Skeletal muscle satellite cell (primary cell): ENCODE measurements around the gene RAB26.

Experiments used
- H3K27me3 ChIP-seq: 2 replicates; pipeline ENCODE4 v1.7.0; 2013; ENCODE audit warnings: low read length; ENCODE audit not compliant: control insufficient read depth, insufficient read depth
- H3K36me3 ChIP-seq: 2 replicates; pipeline ENCODE4 v1.7.0; 2013; ENCODE audit warnings: mild to moderate bottlenecking, control low read depth, low read length; ENCODE audit not compliant: insufficient read depth
- H3K4me1 ChIP-seq: 2 replicates; pipeline ENCODE4 v1.7.0; 2013; ENCODE audit warnings: low read length; ENCODE audit not compliant: control insufficient read depth, insufficient read depth
- H3K4me2 ChIP-seq: 2 replicates; pipeline ENCODE4 v1.7.0; 2013; ENCODE audit warnings: mild to moderate bottlenecking, low read length
- H3K4me3 ChIP-seq: 2 replicates; pipeline ENCODE4 v1.7.0; 2013; ENCODE audit warnings: low read length
- H3K9ac ChIP-seq: 2 replicates; pipeline ENCODE4 v1.7.0; 2013; ENCODE audit warnings: mild to moderate bottlenecking, low read depth, low read length, moderate library complexity
- H3K9me3 ChIP-seq: replicated peaks from 2 replicates; pipeline ENCODE4 v1.7.0; 2013; ENCODE audit warnings: mild to moderate bottlenecking, control low read depth, low read length

Gene RAB26

GRCh38 chr16:2157480-2158261, 9.2 kb downstream of the RAB26 start:
- Histone ChIP-seq H3K27me3 (no peaks in the 10 kb centered on the region), H3K9me3 (no peaks in the 10 kb centered on the region), H3K4me2 (peak overlapping the region; percentile 86), H3K36me3 (peaks cover 29% of the 10 kb centered on the region), H3K4me1 (peaks cover 64% of the 10 kb centered on the region), H3K9ac (peak overlapping the region; percentile 84), H3K4me3 (peak overlapping the region; percentile 75)

DNA sequence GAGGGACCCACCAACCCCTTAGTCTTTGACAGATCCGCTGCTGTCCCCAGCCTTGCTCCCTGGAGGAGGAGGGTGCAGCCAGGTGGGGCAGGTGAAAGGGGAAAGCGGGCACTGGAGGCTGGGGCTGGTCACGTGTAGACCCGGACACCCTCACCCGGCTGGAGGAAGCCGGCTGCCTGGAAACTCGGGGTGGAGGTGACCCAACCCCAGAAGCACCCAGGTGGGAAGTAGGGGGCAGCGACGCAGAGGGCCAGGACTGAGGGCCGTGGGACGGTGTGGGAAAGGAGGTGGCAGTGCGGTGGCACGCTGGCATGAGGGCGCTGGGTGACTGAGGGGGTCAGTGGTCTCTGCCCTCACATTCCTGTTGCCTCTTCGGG, 9.8 kb downstream of the RAB26 start:
- peaks cover 23% of the 10 kb centered on the region for H3K36me3 ChIP-seq
- no peaks in the 10 kb centered on the region for H3K9me3 ChIP-seq
- peaks cover 63% of the 10 kb centered on the region for H3K4me1 ChIP-seq
- H3K4me2 ChIP-seq: peak overlapping the region; percentile 86
- peak overlapping the region; percentile 75 for H3K4me3 ChIP-seq
- no peaks in the 10 kb centered on the region for H3K27me3 ChIP-seq
- peak overlapping the region; percentile 84 for H3K9ac ChIP-seq

DNA sequence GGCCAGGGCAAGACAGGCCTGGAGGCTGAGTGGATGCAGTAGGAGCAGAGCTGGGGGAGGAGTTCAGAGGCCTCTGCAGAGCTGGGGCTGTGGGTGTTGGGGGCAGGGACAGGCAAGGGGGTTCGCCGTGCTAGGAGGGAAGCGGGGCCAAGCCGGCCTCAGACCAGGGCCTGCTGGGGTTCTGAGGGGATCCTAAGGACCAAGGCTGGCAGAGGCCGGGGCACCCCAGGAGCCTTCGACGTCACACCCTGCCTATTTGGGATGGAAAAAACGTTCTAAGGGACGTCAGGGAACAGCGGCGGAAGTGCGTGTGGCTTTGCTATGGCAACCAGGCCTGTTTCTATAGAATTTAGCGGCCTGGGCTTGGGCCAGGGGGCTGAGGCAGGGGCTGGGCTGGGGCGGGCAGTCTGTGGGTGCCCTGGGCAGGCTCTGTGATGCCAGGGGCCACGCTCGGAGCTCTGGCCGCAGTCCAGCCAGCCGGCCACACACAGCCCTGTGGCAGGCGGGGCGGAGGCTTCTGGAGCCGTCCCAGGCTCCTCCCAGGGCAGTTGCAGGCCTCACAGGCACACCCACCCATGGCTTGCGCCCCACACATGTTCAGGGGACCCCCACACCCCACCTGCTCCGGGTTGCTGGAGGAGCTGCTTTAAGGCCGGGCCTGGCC, 10.9 kb downstream of the RAB26 start:
- peaks cover 59% of the 10 kb centered on the region for H3K4me1 ChIP-seq
- H3K9me3 ChIP-seq: no peaks in the 10 kb centered on the region
- H3K36me3 ChIP-seq: peaks cover 19% of the 10 kb centered on the region
- peak overlapping the region; percentile 84 for H3K9ac ChIP-seq
- H3K4me2 ChIP-seq: peak overlapping the region; percentile 86
- H3K27me3 ChIP-seq: no peaks in the 10 kb centered on the region
- H3K4me3 ChIP-seq: peak overlapping the region; percentile 53

DNA sequence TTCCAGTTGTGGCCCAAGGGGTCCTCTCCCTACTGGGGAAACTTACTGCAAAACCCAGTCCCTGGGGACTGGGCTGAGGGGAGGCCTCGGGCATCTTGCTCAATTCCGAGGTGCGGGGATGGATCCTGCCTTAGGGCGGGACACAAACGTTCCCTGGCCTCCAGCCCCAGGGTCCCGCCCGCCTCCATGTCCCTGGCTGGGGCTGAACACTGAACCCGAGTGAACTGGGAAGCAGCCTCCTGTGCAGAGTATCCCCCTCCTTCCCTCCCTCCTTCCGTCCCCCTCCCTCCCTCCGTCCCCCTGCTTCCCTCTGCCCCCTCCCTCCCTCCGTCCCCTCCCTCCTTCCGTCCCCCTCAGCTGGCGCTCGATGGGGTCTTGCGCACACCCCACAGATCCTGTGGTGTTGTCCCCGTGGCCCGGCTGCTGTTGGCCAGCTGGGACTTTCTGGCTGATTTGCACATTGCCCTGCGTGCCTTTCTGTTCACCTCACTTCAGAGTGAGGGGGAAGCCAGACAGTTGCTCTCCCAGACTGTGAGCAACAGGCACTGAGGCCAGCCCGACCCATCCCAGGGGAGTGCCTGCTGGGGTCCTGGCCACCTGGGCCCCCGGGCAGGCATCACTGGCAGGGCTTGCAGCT, 12.6 kb downstream of the RAB26 start:
- Histone ChIP-seq H3K9me3 (no peaks in the 10 kb centered on the region), H3K36me3 (peaks cover 15% of the 10 kb centered on the region), H3K27me3 (no peaks in the 10 kb centered on the region), H3K4me2 (peak overlapping the region; percentile 65), H3K4me1 (peaks cover 59% of the 10 kb centered on the region), H3K9ac (peak overlapping the region; percentile 25), H3K4me3 (peak overlapping the region; percentile 42)

GRCh38 chr16:2161911-2162310, 13.5 kb downstream of the RAB26 start:
- Histone ChIP-seq H3K4me3 (no peak overlapping the region), H3K4me1 (peaks cover 56% of the 10 kb centered on the region), H3K4me2 (peak overlapping the region; percentile 65), H3K9ac (peak overlapping the region; percentile 25), H3K9me3 (no peaks in the 10 kb centered on the region), H3K27me3 (no peaks in the 10 kb centered on the region), H3K36me3 (peaks cover 23% of the 10 kb centered on the region)

DNA sequence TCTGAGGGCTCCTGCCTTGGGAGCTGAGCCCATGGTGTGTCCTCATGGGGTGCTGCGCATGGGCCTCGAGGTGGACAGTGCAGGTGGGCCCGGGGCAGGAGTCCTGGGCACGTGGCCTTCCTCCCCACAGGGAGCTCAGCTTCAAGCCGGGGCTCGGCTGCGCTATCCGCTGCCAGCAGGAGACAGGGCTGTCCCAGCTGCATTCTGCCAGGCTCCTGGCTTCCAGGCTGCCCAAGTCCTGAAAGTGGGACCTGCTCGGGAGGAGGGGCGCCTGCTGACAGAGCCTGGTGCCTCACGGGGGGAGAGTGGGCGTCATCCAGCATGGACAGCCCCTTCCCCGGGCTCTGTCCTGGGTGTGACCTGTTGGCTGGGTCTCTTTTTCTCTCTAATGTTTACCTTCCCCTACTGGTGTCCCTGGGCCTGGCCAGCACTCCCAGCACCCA, 14.3 kb downstream of the RAB26 start:
- Histone ChIP-seq H3K4me3 (no peak overlapping the region), H3K9me3 (no peaks in the 10 kb centered on the region), H3K9ac (no peak overlapping the region), H3K27me3 (no peaks in the 10 kb centered on the region), H3K4me2 (no peak overlapping the region), H3K4me1 (peaks cover 48% of the 10 kb centered on the region), H3K36me3 (peaks cover 29% of the 10 kb centered on the region)

GRCh38 chr16:2163211-2163881, 14.9 kb downstream of the RAB26 start:
- H3K4me1 ChIP-seq: peaks cover 42% of the 10 kb centered on the region
- no peaks in the 10 kb centered on the region for H3K27me3 ChIP-seq
- no peaks in the 10 kb centered on the region for H3K9me3 ChIP-seq
- no peak overlapping the region for H3K4me2 ChIP-seq
- peaks cover 31% of the 10 kb centered on the region for H3K36me3 ChIP-seq
- H3K9ac ChIP-seq: no peak overlapping the region
- H3K4me3 ChIP-seq: no peak overlapping the region

DNA sequence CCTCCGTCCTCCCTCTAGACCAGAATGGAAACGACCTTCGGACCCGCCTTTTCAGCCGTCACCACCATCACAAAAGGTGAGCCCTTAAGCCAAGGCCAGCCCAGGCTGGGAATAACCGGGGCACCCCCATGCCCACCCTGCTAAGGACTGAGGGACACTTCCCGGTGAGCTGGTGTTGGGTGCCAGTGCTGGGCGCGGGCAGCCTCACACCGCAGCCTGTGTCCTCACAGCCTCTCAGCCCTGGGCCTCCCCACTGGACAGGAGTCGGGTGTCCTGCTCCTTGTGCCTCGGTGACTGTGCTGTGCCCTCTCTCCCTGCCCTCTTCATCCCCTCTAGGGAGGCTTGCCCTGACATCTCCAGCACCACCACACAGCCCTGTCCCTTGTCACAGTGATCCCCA, 17.4 kb downstream of the RAB26 start:
- Histone ChIP-seq H3K4me1 (peaks cover 18% of the 10 kb centered on the region), H3K9ac (no peak overlapping the region), H3K4me3 (no peak overlapping the region), H3K4me2 (no peak overlapping the region), H3K27me3 (no peaks in the 10 kb centered on the region), H3K36me3 (peaks cover 44% of the 10 kb centered on the region), H3K9me3 (no peaks in the 10 kb centered on the region)

- peaks cover 46% of the 10 kb centered on the region for H3K36me3 ChIP-seq
Measured at GRCh38 chr16:2166263-2167067, 18.0 kb downstream of the RAB26 start.

DNA sequence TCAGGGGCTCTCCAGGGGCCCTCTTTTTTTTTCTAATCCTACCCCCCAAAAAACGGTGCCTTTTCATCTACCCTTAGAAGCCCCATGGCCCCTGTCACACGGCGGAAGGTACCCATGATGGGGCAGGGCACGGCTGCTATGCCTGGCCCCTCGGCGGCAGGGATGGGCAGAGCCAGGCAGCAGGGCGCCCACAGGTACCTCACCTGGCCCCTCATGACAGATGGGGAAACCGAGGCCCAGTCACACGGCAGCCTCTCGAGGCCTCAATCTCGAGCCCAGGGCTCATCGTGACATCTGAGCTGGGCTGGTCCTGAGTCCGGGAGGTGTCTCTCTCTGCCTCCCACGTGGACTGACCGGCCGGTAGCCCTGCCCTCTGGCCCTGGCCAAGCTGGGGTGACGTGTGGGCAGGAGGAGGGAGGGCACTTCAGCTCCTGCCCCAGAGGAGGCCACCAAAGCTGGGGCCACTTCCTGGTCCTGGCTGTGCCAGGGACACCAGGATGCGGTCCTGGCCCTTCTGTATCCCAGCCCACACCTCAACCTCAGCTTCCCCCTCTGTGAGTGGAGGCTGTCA, 18.7 kb downstream of the RAB26 start:
- peaks cover 7% of the 10 kb centered on the region for H3K4me1 ChIP-seq
- H3K36me3 ChIP-seq: peaks cover 50% of the 10 kb centered on the region
- no peaks in the 10 kb centered on the region for H3K27me3 ChIP-seq
- H3K4me3 ChIP-seq: no peak overlapping the region
- no peak overlapping the region for H3K9ac ChIP-seq
- H3K9me3 ChIP-seq: no peaks in the 10 kb centered on the region
- no peak overlapping the region for H3K4me2 ChIP-seq

More at GRCh38 chr16:2166263-2167067, 18.0 kb downstream of the RAB26 start:
- H3K27me3 ChIP-seq: no peaks in the 10 kb centered on the region
- H3K9me3 ChIP-seq: no peaks in the 10 kb centered on the region
- H3K4me1 ChIP-seq: peaks cover 13% of the 10 kb centered on the region
- no peak overlapping the region for H3K9ac ChIP-seq
- H3K4me3 ChIP-seq: no peak overlapping the region
- no peak overlapping the region for H3K4me2 ChIP-seq
